HG03064 (cell line): ENCODE data around the gene HEATR9.

Source experiments
- ATAC-seq: cut with Tn5 transposase; IDR thresholded peaks from one replicate; pipeline ENCODE4 v1.9.1; 2021; ENCODE audit warnings: low read depth; ENCODE audit not compliant: unreplicated experiment

HEATR9 gene

DNA sequence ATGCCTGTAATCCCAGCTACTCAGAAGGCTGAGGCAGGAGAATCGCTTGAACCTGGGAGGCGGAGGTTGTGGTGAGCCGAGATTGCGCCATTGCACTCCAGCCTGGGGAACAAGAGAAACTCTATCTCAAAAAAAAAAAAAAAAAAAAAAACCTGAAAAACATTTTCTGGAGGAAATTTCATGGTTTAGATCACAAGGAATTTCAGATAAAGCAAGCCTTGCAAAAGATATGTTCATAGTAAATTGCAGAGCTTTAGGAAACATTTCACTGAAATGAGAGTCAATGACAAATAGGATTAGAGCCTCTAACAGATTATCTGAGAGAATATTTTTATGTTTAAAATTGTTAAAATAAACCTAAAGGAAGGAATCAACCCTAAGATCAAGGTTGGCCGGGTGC lies 56.2 kb downstream of the HEATR9 start:
- ATAC-seq = no peak

DNA sequence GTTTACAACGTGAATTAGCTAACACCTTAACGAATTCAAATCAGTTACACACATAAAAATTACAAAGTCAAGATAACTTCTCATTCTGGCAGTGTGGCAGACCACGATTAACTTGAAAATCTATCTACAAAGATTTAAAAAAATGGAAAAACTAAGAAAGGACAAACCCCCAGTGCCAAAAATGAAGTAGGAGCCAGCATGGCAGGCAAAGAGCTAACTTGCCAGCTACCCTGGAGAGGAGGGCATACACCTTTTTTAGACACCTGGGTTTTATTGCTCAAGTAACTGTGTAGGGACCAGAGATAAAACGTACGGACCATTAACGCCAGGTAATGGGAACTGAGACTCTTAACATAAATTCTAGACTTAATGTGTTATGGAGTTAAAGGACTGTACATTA lies 56.9 kb downstream of the HEATR9 start:
- no peak for ATAC-seq

DNA sequence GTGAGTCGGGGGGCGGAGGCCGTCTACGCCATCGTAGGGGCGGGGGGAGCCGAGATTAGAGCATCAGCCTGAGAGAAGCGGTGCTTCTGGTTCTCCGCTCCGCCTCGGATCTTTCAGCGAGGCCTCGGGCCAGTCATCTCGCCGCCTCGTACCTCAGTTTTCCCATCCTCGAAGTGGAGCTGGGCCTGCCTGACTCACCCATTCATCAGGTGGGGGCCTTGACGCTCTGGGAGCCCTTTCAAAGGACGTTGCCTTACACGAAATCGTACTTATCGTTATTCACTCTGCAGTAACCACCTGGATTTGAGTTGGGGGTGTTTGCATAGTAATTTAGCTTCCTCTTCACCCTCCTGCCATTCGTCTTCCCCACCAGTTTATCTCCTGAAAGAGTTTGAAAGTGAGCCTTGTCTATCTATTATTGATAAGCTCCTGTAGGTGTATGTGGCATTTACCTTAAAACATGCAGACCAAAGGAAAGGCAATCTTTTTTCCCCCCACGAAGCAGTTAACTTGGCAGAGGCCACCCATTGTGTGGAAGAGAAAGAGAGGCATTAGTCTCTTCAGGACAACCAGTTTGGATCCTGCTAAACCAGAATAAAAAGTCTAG lies 58.7 kb downstream of the HEATR9 start:
- ATAC-seq = no peak

DNA sequence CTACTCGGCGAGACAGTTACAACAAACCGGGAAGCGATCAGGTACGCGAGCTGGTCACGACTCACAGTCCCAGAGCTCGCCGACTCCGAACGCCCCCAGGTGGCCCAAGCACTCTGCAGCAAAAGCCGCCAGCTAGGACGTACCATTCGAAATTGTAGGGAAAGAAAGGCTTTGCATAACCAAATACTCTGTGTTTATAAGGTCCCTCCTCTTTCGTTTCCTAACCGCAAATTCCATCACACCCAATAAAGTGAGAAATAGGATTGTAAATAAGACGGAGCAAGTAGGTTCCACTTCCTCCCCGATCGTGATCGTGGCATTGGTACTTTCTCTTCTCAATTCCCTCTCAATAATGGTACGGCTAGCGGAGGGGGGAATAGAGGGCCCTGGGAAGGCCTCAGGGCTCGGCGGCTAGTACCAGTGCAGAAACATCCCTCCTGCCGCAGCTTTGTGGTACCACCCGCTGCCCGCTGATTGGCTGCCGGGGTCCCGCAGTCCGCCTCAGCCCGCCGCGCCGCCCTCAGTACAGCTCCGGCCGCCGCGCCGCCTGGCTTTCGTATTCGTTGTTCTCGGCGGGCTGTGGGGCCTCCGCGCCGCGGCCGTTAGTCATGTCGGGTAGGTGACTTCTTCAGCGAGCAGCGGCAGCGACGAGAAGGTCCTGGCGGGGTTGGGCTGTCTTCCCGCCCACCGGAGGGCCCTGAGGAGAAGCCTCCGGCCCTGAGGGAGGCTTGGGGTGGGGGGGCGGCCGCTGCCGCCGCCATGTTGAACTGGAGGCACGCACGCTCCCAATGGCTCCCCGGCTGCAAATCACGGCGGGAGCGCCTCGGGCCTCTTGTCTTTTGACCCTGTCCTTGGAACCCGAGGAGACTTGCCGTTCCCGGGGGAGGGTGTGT lies 59.5 kb downstream of the HEATR9 start, which contains the start of gene TAF15:
TAF15 (plus strand) TSS at position 523 of the 893 bp plus-strand sequence; CDS start at position 609, 86 bp downstream.
- peak; percentile 86 for ATAC-seq

DNA sequence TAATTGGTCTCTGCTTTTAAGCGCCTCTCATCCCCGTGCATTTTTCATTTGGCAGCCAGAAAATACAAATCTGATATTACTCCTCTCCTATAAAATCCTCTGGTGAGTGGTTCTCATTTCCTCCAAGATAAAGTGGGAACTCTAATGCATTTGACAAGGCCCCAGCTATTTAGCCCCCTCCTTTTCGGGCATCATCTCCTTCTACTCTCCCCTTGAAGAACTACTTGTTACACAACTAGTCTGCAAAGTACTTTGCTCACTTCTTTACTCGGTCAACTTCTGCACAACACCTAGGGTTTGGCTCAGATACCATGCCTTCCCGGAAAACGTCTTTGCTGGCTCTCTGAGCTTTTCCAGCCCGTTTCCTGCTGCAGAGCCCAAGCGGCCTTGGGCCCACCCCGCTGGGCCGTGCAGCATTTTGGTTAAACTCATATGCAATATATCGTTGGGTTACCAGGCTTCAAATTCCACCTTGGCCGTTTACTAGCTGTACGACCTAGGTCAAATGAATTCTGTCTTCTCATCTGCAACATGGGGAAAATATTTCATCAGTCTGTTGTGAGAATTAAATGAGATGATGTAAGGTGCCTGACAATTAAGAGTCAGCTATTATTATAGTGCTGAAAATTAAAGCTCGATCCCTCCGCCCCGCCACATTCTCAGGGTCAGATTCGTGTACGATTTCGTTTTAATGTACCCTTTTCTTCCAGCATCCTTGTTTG lies 60.3 kb downstream of the HEATR9 start:
- no peak for ATAC-seq

DNA sequence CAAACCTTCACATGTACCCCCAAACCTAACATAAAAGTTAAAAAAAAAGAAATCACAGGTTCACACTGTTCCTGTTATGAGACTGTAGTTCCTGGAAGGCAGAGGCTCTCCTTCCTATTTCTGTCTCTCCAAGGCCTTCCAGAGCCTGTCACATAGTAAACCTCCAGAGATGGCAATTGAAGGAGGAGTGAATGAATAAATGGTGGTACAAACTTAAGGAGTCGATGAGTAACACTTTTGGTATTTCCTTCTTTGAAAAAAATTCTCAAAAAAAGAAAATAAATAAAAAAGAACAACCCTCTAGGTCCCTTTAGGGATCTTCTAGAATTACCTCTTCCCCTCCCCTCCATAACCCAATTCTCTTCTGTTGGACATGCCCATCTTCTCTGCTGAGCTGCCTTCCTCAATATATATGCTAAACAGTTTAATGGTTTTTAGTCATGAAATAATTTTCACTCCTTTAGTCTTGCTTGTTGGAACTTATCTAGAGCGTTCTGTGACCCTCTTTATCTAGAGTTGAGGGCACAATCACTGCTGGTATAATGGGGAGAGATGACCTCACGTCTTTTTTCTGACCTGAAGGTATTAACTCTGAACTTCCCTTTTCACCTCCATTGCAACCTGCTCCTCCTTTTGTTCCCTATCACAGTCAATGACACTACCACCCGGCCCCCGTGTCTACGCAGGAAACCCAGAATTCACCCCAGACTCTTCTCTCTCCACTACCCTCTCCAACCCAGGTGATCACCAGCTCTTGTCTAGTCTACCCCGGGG lies 61.1 kb downstream of the HEATR9 start:
- no peak for ATAC-seq
